Endothelial cell of umbilical vein (primary cell): ENCODE results near the gene SERPINA1. TPM values are rescaled to one million over a fixed set of nuclear protein-coding genes. Genes with fewer than 3 reads are reported as not detected.

Experiments used
- BruUV-seq: library from RNA; stranded (reverse); fragments of 400-500 nt; replicated peaks from 2 replicates; lab custom pipeline; 2021; lab: Mats Ljungman, UMichigan
- CTCF ChIA-PET: fragments of 300-600, 350-600 bp; sonication (Branson Sonifier 250); formaldehyde crosslinking; loops from one replicate; lab custom pipeline; 2021; ENCODE audit warnings: antibody characterized with exemption, inconsistent platforms; lab: Charles Lee
- POLR2A ChIA-PET: fragments of 300-600, 350-600 bp; sonication (Branson Sonifier 250); formaldehyde crosslinking; loops from one replicate; lab custom pipeline; 2021; ENCODE audit warnings: antibody characterized with exemption, inconsistent platforms; lab: Charles Lee
- DNase-seq: peaks from one replicate; pipeline ENCODE4 v3.0.0-alpha.2; 2011; ENCODE audit warnings: low read depth, low spot score
- FAIRE-seq: peaks from 2 replicates; lab custom pipeline; 2011; peaks lifted over from hg19 to GRCh38; lab: Jason Lieb, UNC
- H2AFZ ChIP-seq: 2 replicates; pipeline ENCODE4 v1.6.0; 2012; ENCODE audit warnings: low read depth, low read length, control low read depth, inconsistent platforms
- H3K27ac ChIP-seq: 2 replicates; pipeline ENCODE4 v1.5.1; 2011; ENCODE audit warnings: low read depth, mild to moderate bottlenecking, control low read depth, low read length, moderate library complexity; ENCODE audit not compliant: insufficient read depth
- H3K27me3 ChIP-seq, 2 experiments: 2 replicates each; pipeline versions ENCODE4 v1.6.0 to v1.6.1; 2011; ENCODE audit warnings: low read length in 2 of 2, mixed read lengths in 1 of 2; ENCODE audit not compliant: control insufficient read depth in 2 of 2, insufficient read depth in 2 of 2
- H3K36me3 ChIP-seq, 2 experiments: 2 replicates in 1 of 2; 3 replicates in 1 of 2; pipeline ENCODE4 v1.5.1; 2011; ENCODE audit warnings: low read length in 2 of 2, mild to moderate bottlenecking in 1 of 2, moderate library complexity in 1 of 2; ENCODE audit not compliant: control insufficient read depth in 2 of 2, insufficient read depth in 2 of 2; ENCODE audit errors: extremely low read depth in 1 of 2
- H3K4me1 ChIP-seq: 3 replicates; pipeline ENCODE4 v1.5.1; 2011; ENCODE audit warnings: mild to moderate bottlenecking, low read length; ENCODE audit not compliant: control insufficient read depth, insufficient read depth; ENCODE audit errors: extremely low read depth
- H3K4me2 ChIP-seq: 2 replicates; pipeline ENCODE4 v1.6.1; 2011; ENCODE audit warnings: low read length, control low read depth, mixed read lengths; ENCODE audit not compliant: insufficient read depth
- H3K4me3 ChIP-seq, 3 experiments: fragments of 200-600 bp in 1 of 3; sonication (generic), shearing (Covaris generic) in 1 of 3; replicated peaks in 1 of 3; 2 replicates each; pipeline ENCODE4 v1.5.1; 2011 to 2016; ENCODE audit warnings: control low read depth in 3 of 3, low read length in 3 of 3, mild to moderate bottlenecking in 2 of 3, inconsistent platforms in 1 of 3, low read depth in 1 of 3, moderate library complexity in 1 of 3; ENCODE audit not compliant: insufficient read depth in 1 of 3
- H3K79me2 ChIP-seq: 2 replicates; pipeline ENCODE4 v1.6.0; 2012; ENCODE audit warnings: low read length, inconsistent platforms; ENCODE audit not compliant: control insufficient read depth, insufficient read depth
- H3K9ac ChIP-seq: replicated peaks from 2 replicates; pipeline ENCODE3; 2011; ENCODE audit warnings: low read length, control low read depth; ENCODE audit not compliant: insufficient read depth; ENCODE audit errors: extremely low read depth
- H3K9me1 ChIP-seq: replicated peaks from 3 replicates; pipeline ENCODE4 v1.6.0; 2011; ENCODE audit warnings: mild to moderate bottlenecking, low read length; ENCODE audit not compliant: control insufficient read depth, insufficient read depth; ENCODE audit errors: extremely low read depth
- H3K9me3 ChIP-seq: replicated peaks from 2 replicates; pipeline ENCODE4 v1.5.1; 2012; ENCODE audit warnings: low read length, inconsistent platforms; ENCODE audit not compliant: control insufficient read depth, insufficient read depth
- H4K20me1 ChIP-seq: replicated peaks from 2 replicates; pipeline ENCODE3; 2011; ENCODE audit warnings: mild to moderate bottlenecking, low read length; ENCODE audit not compliant: control insufficient read depth, insufficient read depth; ENCODE audit errors: extremely low read depth
- CTCF ChIP-seq, 2 donors: IDR thresholded peaks; 1 replicate in 1 of 2; 2 replicates in 1 of 2; pipeline ENCODE4 v1.5.1; 2011; ENCODE audit warnings: low read length in 2 of 2, mild to moderate bottlenecking in 2 of 2, moderate library complexity in 2 of 2, control low read depth in 1 of 2, inconsistent platforms in 1 of 2, low read depth in 1 of 2; ENCODE audit not compliant: insufficient read depth in 1 of 2; ENCODE audit errors: extremely low read depth in 1 of 2
- FOS ChIP-seq: IDR thresholded peaks from 2 replicates; pipeline ENCODE4 v1.6.1; 2011; ENCODE audit warnings: mild to moderate bottlenecking, low read length, moderate library complexity, borderline replicate concordance; ENCODE audit not compliant: insufficient read depth
- GATA2 ChIP-seq: IDR thresholded peaks from 2 replicates; pipeline ENCODE4 v1.7.0; 2011; ENCODE audit warnings: low read depth, mild to moderate bottlenecking, moderate library complexity, mixed read lengths, low read length; ENCODE audit not compliant: insufficient read length, insufficient read depth
- JUN ChIP-seq: IDR thresholded peaks from 2 replicates; pipeline ENCODE4 v1.6.1; 2011; ENCODE audit warnings: borderline replicate concordance, low read depth; ENCODE audit not compliant: insufficient read length, insufficient read depth
- POLR2AphosphoS5 ChIP-seq: IDR thresholded peaks from 2 replicates; pipeline ENCODE4 v1.6.1; 2012; ENCODE audit warnings: low read depth, mild to moderate bottlenecking, control low read depth, low read length, moderate library complexity; ENCODE audit not compliant: insufficient read depth
- dilution Hi-C: fragments of 300-500 bp; cut with MboI; formaldehyde crosslinking; loops from one replicate; pipeline ENCODE4 v1.15.0; 2019; ENCODE audit warnings: low sequenced_read_pairs; ENCODE audit not compliant: extremely low pct_ligation_motif_present
- intact Hi-C: fragments of 100-400 bp; cut with micrococcal nuclease; formaldehyde crosslinking; loops from one replicate; pipeline ENCODE4 v1.10.0; 2022
- polyA plus RNA-seq, 4 experiments: library from polyadenylated mRNA; depleted of rRNA in 3 of 4; stranded (reverse) in 3 of 4; unstranded in 1 of 4; fragments of >200 nt; gene quantifications; 2 replicates each; pipeline versions ENCODE4 v1.2.1 to v1.2.3, GENCODE V29; 2011 to 2012; ENCODE audit warnings: missing spikeins in 1 of 4
- total RNA-seq: library from RNA; stranded (reverse); gene quantifications from 2 replicates; pipeline ENCODE4 v1.2.3, GENCODE V29; 2021

Gene SERPINA1
- total and polyA plus RNA-seq, 2 donors (not counting 3 experiments of a cell fraction or from before 2014, with no cell fraction given) = not detected

- Histone ChIP-seq H3K36me3 (no peaks in the 10 kb centered on the region), H3K79me2 (no peaks in the 10 kb centered on the region), H3K27me3 (no peaks in the 10 kb centered on the region), H3K4me3 (no peak overlapping the region), H3K9me3 (no peaks in the 10 kb centered on the region), H4K20me1 (no peaks in the 10 kb centered on the region), H2AFZ (no peak overlapping the region), H3K4me2 (no peak overlapping the region), H3K9ac (no peak overlapping the region), H3K9me1 (no peaks in the 10 kb centered on the region), H3K27ac (no peak overlapping the region), H3K4me1 (no peaks in the 10 kb centered on the region)
- ChIA-PET CTCF (no interaction called here), POLR2A (no interaction called here)
- peak; percentile 1 for DNase-seq
- no TSS peak for BruUV-seq
- no peak for FAIRE-seq
- intact Hi-C loops (no loop called here), dilution Hi-C loops (no loop called here)
- TF ChIP-seq FOS (peak; percentile 13), GATA2 (no peak), POLR2AphosphoS5 (no peak), CTCF (IDR thresholded peaks at IDR 0.05; ENCODE audit: extremely low read depth in 1 of 2, insufficient read depth in 1 of 2, low read depth in 1 of 2, low read length in 2 of 2) (no peak), JUN (no peak)
These were observed 46.0 kb downstream of the SERPINA1 start for GRCh38 chr14:94342334-94342934.
